ENCODE results near the gene EIF2B2.

EIF2B2 gene

DNA sequence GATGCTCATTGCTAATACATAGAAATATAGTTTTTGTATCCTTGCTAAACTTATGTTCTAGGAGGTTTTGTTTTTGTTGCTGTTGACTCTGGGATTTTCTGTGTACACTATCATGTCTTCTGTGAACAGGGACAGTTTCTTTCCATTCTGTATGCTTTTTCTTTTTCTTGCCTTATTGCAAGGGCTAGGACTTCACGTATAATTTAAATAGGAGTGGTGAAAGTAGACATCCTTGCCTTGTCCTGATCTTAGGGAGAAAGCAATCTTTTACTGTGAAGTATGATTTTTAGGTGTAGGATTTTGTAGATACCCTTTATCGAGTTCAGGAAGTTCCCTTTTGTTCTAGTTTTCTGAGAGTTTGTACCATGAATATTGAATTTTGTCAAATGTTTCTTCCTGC is 1.5 kb upstream of the EIF2B2 start:
- peaks cover 22% of the 10 kb centered on the region for H3K36me3 ChIP-seq (ENCODE audit: insufficient read depth, insufficient read length, low read length)
- no peaks in the 10 kb centered on the region for H3K27me3 ChIP-seq (ENCODE audit: insufficient read depth, insufficient read length)
- 0 out of 2 replicates have a peak, but pooled peaks cover 4% of the 10 kb centered on the region for H3K9me3 ChIP-seq (ENCODE audit: insufficient read depth, low read length)
- no peak overlapping the region for H3K4me3 ChIP-seq (ENCODE audit: insufficient read length, low read depth)
- no peak for DNase-seq (ENCODE audit: low read depth, low spot score)
- H3K9ac ChIP-seq (ENCODE audit: insufficient read length, low read depth) = no peak overlapping the region
- TF ChIP-seq SUZ12 (IDR thresholded peaks at IDR 0.05; ENCODE audit: extremely low read depth, insufficient read depth, insufficient read length) (no peak), YY1 (IDR thresholded peaks at IDR 0.05; ENCODE audit: insufficient read depth, insufficient read length) (no peak), ZNF274 (IDR thresholded peaks at IDR 0.05; ENCODE audit: low read depth, low read length) (no peak)
- peaks cover 2% of the 10 kb centered on the region for H3K4me1 ChIP-seq (ENCODE audit: insufficient read depth, insufficient read length)

DNA sequence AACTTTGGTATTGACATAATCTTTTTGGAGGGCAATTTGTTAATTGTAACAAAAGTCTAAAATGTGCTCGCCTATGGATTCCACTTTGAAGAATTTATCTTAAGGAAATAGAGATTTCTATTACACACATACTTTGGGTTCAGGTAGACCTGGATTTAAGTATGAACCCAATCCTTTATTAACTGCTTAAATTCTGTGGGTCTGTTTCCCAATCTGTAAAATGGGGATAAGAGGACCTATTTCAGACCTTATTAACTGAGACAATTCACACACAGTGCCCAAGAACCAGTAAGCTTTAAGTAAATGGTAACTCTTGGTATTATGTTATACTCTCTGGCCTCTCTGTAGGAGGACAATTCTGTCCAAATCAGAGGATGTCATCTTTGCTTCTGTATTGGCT is 822 bp upstream of the EIF2B2 start:
- Histone ChIP-seq H3K9ac (ENCODE audit: insufficient read length, low read depth) (peak overlapping the region; percentile 8), H3K27me3 (ENCODE audit: insufficient read depth, insufficient read length) (no peaks in the 10 kb centered on the region), H3K9me3 (ENCODE audit: insufficient read depth, low read length) (no peaks in the 10 kb centered on the region), H3K36me3 (ENCODE audit: insufficient read depth, insufficient read length, low read length) (peaks cover 28% of the 10 kb centered on the region), H3K4me3 (ENCODE audit: insufficient read length, low read depth) (peak overlapping the region; percentile 37), H3K4me1 (ENCODE audit: insufficient read depth, insufficient read length) (peaks cover 2% of the 10 kb centered on the region)
- no peak for DNase-seq (ENCODE audit: low read depth, low spot score)
- TF ChIP-seq SUZ12 (IDR thresholded peaks at IDR 0.05; ENCODE audit: extremely low read depth, insufficient read depth, insufficient read length) (no peak), ZNF274 (IDR thresholded peaks at IDR 0.05; ENCODE audit: low read depth, low read length) (no peak), YY1 (IDR thresholded peaks at IDR 0.05; ENCODE audit: insufficient read depth, insufficient read length) (no peak)

DNA sequence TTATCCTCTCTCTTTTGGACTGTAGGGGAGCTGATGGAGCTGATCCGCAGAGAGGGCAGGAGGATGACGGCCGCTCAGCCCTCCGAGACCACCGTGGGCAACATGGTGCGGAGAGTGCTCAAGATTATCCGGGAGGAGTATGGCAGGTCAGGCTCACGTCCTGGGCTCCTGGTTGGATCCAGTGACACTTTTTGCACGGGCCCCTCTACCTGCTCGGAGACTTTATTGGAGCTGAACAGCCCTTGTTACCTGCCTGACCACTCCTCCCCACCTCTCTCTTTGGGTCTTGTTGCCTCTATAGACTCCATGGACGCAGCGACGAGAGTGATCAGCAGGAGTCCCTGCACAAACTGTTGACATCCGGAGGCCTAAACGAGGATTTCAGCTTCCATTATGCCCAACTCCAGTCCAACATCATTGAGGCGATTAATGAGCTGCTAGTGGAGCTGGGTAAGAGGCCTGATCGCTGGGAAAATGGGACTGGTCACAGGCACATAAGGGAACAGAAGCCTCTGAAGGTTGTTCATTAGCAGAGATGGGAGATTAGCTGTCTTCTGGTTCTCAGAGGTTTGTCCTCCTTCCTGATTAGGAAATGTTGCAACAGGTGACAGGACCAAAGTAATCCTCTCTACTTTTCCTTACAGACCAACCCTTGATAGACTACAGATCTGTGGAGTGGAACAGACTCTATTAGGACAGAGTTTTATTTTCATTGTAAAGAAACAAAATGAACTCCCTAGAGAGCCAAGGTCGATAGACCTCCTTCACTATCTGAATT is 718 bp downstream of the EIF2B2 start:
- no peaks in the 10 kb centered on the region for H3K9me3 ChIP-seq (ENCODE audit: insufficient read depth, low read length)
- no peak for TF ChIP-seq SUZ12 (IDR thresholded peaks at IDR 0.05; ENCODE audit: extremely low read depth, insufficient read depth, insufficient read length)
- TF ChIP-seq YY1 (IDR thresholded peaks at IDR 0.05; ENCODE audit: insufficient read depth, insufficient read length) = no peak
- no peak for TF ChIP-seq ZNF274 (IDR thresholded peaks at IDR 0.05; ENCODE audit: low read depth, low read length)
- H3K4me1 ChIP-seq (ENCODE audit: insufficient read depth, insufficient read length) = peaks cover 2% of the 10 kb centered on the region
- DNase-seq (ENCODE audit: low read depth, low spot score) = no peak
- peak overlapping the region; percentile 95 for H3K4me3 ChIP-seq (ENCODE audit: insufficient read length, low read depth)
- H3K9ac ChIP-seq (ENCODE audit: insufficient read length, low read depth) = peak overlapping the region; percentile 95
- H3K36me3 ChIP-seq (ENCODE audit: insufficient read depth, insufficient read length, low read length) = peaks cover 43% of the 10 kb centered on the region
- no peaks in the 10 kb centered on the region for H3K27me3 ChIP-seq (ENCODE audit: insufficient read depth, insufficient read length)

DNA sequence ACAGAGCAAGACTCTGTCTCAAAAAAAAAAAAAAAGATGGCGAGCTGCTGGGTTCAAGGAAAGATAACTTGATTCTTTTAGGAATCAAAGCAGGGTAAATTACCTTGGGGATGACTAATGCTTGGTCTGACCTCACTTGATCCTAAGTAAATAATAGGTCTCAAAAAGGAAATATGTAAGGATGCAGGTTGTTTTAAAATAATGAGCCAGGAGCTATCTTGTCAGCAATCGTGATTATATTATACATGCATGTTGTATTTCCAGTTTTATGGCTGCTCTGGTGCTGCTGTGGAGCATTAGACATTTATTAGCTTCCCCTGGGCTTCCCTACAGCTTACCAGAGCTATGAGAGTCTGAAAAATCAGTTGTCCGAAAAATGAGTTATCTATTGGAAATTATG is 2.6 kb downstream of the EIF2B2 start:
- TF ChIP-seq ZNF274 (IDR thresholded peaks at IDR 0.05; ENCODE audit: low read depth, low read length) (no peak), YY1 (IDR thresholded peaks at IDR 0.05; ENCODE audit: insufficient read depth, insufficient read length) (no peak)
- Histone ChIP-seq H3K9ac (ENCODE audit: insufficient read length, low read depth) (no peak overlapping the region), H3K4me1 (ENCODE audit: insufficient read depth, insufficient read length) (peaks cover 2% of the 10 kb centered on the region), H3K4me3 (ENCODE audit: insufficient read length, low read depth) (no peak overlapping the region), H3K9me3 (ENCODE audit: insufficient read depth, low read length) (no peaks in the 10 kb centered on the region), H3K36me3 (ENCODE audit: insufficient read depth, insufficient read length, low read length) (peaks cover 62% of the 10 kb centered on the region), H3K27me3 (ENCODE audit: insufficient read depth, insufficient read length) (no peaks in the 10 kb centered on the region)
- no peak for DNase-seq (ENCODE audit: low read depth, low spot score)

DNA sequence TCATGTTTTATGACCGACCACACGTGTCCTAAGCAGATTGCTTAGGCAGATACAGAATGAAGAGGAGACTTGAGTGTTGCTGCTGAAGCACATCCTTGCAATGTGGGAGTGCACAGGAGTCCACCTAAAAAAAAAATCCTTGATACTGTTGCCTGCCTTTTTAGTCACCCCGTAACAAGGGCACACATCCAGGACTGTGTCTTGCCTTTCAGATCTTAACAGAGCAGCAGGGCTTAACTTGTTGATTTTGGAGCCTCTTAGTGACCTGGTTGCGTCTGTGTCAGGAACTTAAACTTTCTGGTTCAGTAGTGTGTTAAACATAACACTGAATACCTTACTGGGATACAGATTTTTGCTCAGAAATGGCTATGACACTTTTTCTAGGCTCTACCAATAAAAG is 6.5 kb downstream of the EIF2B2 start:
- no peaks in the 10 kb centered on the region for H3K4me1 ChIP-seq (ENCODE audit: insufficient read depth, insufficient read length)
- no peaks in the 10 kb centered on the region for H3K9me3 ChIP-seq (ENCODE audit: insufficient read depth, low read length)
- DNase-seq (ENCODE audit: low read depth, low spot score) = no peak
- TF ChIP-seq ZNF274 (IDR thresholded peaks at IDR 0.05; ENCODE audit: low read depth, low read length) = no peak
- TF ChIP-seq SUZ12 (IDR thresholded peaks at IDR 0.05; ENCODE audit: extremely low read depth, insufficient read depth, insufficient read length) = no peak
- TF ChIP-seq YY1 (IDR thresholded peaks at IDR 0.05; ENCODE audit: insufficient read depth, insufficient read length) = no peak
- no peak overlapping the region for H3K9ac ChIP-seq (ENCODE audit: insufficient read length, low read depth)
- no peaks in the 10 kb centered on the region for H3K27me3 ChIP-seq (ENCODE audit: insufficient read depth, insufficient read length)
- no peak overlapping the region for H3K4me3 ChIP-seq (ENCODE audit: insufficient read length, low read depth)
- H3K36me3 ChIP-seq (ENCODE audit: insufficient read depth, insufficient read length, low read length) = peaks cover 86% of the 10 kb centered on the region

DNA sequence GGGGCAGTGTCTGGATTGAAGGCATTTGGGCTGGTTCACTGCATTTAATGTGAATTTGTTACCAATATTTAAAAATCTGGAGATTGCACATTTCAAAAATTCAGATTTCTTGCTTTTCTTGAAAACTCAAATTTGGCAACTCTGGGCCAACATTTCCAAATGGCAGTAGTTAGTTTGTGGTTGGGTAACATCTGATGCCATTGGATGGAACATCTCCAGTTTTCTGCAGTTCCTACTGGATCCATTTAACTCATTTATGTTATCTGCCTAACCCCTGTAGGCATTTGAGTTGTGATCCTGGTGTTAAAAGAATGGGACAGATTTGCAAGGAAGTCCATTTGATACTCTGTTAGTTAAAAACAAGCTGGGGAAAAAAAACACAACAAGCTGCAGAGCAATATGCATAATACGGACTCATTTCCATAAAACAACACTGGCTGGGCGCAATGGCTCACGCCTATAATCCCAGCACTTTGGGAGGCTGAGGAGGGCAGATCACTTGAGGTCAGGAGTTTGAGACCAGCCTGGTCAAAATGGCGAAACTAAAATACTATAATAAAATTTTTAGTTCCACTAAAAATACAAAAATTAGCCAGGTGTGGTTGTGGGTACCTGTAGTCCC is 7.9 kb downstream of the EIF2B2 start:
- Histone ChIP-seq H3K9ac (ENCODE audit: insufficient read length, low read depth) (no peak overlapping the region), H3K27me3 (ENCODE audit: insufficient read depth, insufficient read length) (no peaks in the 10 kb centered on the region), H3K36me3 (ENCODE audit: insufficient read depth, insufficient read length, low read length) (peaks cover 83% of the 10 kb centered on the region), H3K4me1 (ENCODE audit: insufficient read depth, insufficient read length) (no peaks in the 10 kb centered on the region), H3K4me3 (ENCODE audit: insufficient read length, low read depth) (no peak overlapping the region), H3K9me3 (ENCODE audit: insufficient read depth, low read length) (no peaks in the 10 kb centered on the region)
- TF ChIP-seq YY1 (IDR thresholded peaks at IDR 0.05; ENCODE audit: insufficient read depth, insufficient read length) (no peak), SUZ12 (IDR thresholded peaks at IDR 0.05; ENCODE audit: extremely low read depth, insufficient read depth, insufficient read length) (no peak), ZNF274 (IDR thresholded peaks at IDR 0.05; ENCODE audit: low read depth, low read length) (no peak)
- DNase-seq (ENCODE audit: low read depth, low spot score) = no peak

DNA sequence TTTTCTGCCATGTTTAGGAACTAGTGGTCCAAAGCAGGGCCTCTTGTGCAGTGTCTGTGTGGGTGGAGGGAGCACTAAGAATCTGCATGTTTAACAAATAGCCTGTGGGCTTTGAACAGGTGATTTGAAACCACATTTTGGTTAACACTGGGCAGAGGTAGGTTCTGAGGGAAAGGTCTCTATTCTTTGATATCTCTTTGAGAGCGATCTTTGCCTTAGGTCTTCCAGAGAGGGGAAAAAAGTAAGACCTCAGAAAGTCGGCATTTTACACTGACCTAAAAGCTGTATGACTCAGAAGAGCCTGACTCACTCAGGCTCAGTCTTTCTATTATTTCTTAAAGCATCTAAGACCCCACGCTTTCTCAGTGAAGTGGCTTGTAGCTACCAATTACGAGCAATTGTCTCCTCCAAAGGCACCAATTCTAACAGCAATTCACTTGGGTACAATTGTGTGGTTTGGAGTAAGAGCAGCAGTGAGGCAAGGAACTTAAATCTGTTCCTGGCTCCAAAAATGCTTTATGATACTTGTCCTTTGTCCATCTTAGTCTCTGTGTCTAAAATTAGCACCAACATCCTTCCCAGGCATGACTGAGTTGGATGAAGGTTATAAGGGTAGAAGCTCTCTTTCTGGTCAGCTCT is 8.8 kb downstream of the EIF2B2 start:
- DNase-seq (ENCODE audit: low read depth, low spot score) = no peak
- Histone ChIP-seq H3K4me1 (ENCODE audit: insufficient read depth, insufficient read length) (no peaks in the 10 kb centered on the region), H3K27me3 (ENCODE audit: insufficient read depth, insufficient read length) (no peaks in the 10 kb centered on the region), H3K4me3 (ENCODE audit: insufficient read length, low read depth) (no peak overlapping the region), H3K36me3 (ENCODE audit: insufficient read depth, insufficient read length, low read length) (peaks cover 76% of the 10 kb centered on the region), H3K9me3 (ENCODE audit: insufficient read depth, low read length) (no peaks in the 10 kb centered on the region), H3K9ac (ENCODE audit: insufficient read length, low read depth) (no peak overlapping the region)
- TF ChIP-seq ZNF274 (IDR thresholded peaks at IDR 0.05; ENCODE audit: low read depth, low read length) (no peak), YY1 (IDR thresholded peaks at IDR 0.05; ENCODE audit: insufficient read depth, insufficient read length) (no peak), SUZ12 (IDR thresholded peaks at IDR 0.05; ENCODE audit: extremely low read depth, insufficient read depth, insufficient read length) (no peak)

Data from NT2/D1 (cell line).